Hepatocyte (in vitro differentiated cells): ENCODE measurements around the gene RPL13A. TPM values are rescaled to one million over a fixed set of nuclear protein-coding genes. Genes with fewer than 3 reads are reported as not detected.
A peak's percentile ranks its signal among the peaks of the same experiment; 100 is the strongest.
"Not testable (repeated sequence)": the region's sequence is repeated elsewhere in the genome, so short reads cannot be mapped to it uniquely, and the experiment has no call there.

Experiments used
- DNase-seq: peaks from one replicate; pipeline ENCODE4 v3.0.0-alpha.2; 2016; ENCODE audit warnings: low spot score
- H2AFZ ChIP-seq: fragments of 200-600 bp; sonication (generic); 2 replicates; pipeline ENCODE4 v1.6.0; 2016; ENCODE audit warnings: antibody characterized with exemption, mild to moderate bottlenecking
- H3K27ac ChIP-seq: fragments of 200-600 bp; sonication (generic); 2 replicates; pipeline ENCODE4 v1.5.1; 2016; ENCODE audit warnings: mild to moderate bottlenecking
- H3K27me3 ChIP-seq: fragments of 200-600 bp; sonication (generic); 2 replicates; pipeline ENCODE4 v1.6.1; 2016
- H3K36me3 ChIP-seq: fragments of 200-600 bp; sonication (generic); replicated peaks from 2 replicates; pipeline ENCODE4 v1.5.1; 2016; ENCODE audit warnings: low read depth; ENCODE audit not compliant: insufficient read depth
- H3K4me1 ChIP-seq: fragments of 200-600 bp; sonication (generic); 2 replicates; pipeline ENCODE4 v1.5.1; 2016; ENCODE audit warnings: mild to moderate bottlenecking, moderate library complexity; ENCODE audit not compliant: insufficient read depth
- H3K4me2 ChIP-seq: fragments of 200-600 bp; sonication (generic); 2 replicates; pipeline ENCODE4 v1.6.0; 2016
- H3K4me3 ChIP-seq: fragments of 200-600 bp; sonication (generic); 2 replicates; pipeline ENCODE4 v1.5.1; 2016; ENCODE audit warnings: mild to moderate bottlenecking
- H3K79me2 ChIP-seq: fragments of 200-600 bp; sonication (generic); 2 replicates; pipeline ENCODE4 v1.6.0; 2017; ENCODE audit warnings: mild to moderate bottlenecking
- H3K9me2 ChIP-seq: fragments of 200-600 bp; sonication (generic); replicated peaks from 2 replicates; pipeline ENCODE4 v1.6.0; 2017; ENCODE audit warnings: mild to moderate bottlenecking; ENCODE audit not compliant: insufficient read depth
- H3K9me3 ChIP-seq: fragments of 200-600 bp; sonication (generic); 2 replicates; pipeline ENCODE4 v1.5.1; 2016; ENCODE audit warnings: low read depth, mild to moderate bottlenecking
- H4K20me1 ChIP-seq: fragments of 200-600 bp; sonication (generic); 2 replicates; pipeline ENCODE4 v1.6.0; 2016; ENCODE audit warnings: mild to moderate bottlenecking; ENCODE audit not compliant: insufficient read depth, poor library complexity, severe bottlenecking
- EZH2 ChIP-seq: fragments of 200-600 bp; sonication (generic); IDR thresholded peaks from 2 replicates; pipeline ENCODE4 v1.6.1; 2016; ENCODE audit warnings: antibody characterized with exemption, mild to moderate bottlenecking, borderline replicate concordance
- EZH2phosphoT487 ChIP-seq: fragments of 200-600 bp; sonication (generic); IDR thresholded peaks from one replicate; pipeline ENCODE4 v1.6.1; 2018; ENCODE audit warnings: antibody characterized with exemption, mild to moderate bottlenecking, low read depth, moderate library complexity; ENCODE audit not compliant: unreplicated experiment, severe bottlenecking
- WGBS: methylation state at CpG from one replicate; pipeline ENCODE4 v1.1.6; 2016; ENCODE audit warnings: low lambda C conversion rate; ENCODE audit errors: missing lambda C conversion rate; 5-methylcytosine and 5-hydroxymethylcytosine counted together
- polyA plus RNA-seq: library from polyadenylated mRNA; unstranded; fragments of >200 nt; fragmentation: Nextera tagmentation; extraction: Ambion mirVana; gene quantifications from 2 replicates; pipeline ENCODE4 v1.2.1, GENCODE V29; 2016
- total RNA-seq: library from RNA; depleted of rRNA; stranded (reverse); fragments of >200 nt; gene quantifications from 2 replicates; pipeline ENCODE4 v1.2.3, GENCODE V29; 2014
- TF ChIP-seq, protein P1 (sequence below): fragments of 200-600 bp; sonication (generic); IDR thresholded peaks from 2 replicates; pipeline ENCODE4 v1.5.1; 2016; ENCODE audit warnings: antibody characterized with exemption, mild to moderate bottlenecking; ENCODE audit not compliant: poor library complexity

The RPL13A gene
- total and polyA plus RNA-seq, 2 experiments from 2014 or later = 904 to 1,997 TPM

DNA sequence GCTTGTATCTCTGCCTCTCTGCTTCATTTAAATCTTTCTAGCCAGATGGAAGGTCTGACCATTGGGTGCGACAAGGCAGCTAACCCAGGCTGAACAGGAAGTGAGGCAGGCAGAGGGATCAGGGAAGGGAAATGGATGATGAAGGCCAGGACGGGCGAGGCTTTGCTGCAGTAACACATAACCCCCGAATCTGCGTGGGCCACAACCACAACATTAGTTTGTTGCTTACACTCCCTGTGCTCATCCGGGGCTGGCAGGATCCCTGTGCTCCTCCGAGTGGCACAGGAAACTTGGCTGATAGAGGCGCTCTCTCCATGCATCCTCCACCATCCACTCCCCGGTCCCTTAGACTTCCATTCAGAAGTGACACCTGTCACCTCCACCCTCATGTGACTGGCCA lies 14.5 kb upstream of the RPL13A start:
- Histone ChIP-seq H3K27me3 (no peaks in the 10 kb centered on the region), H2AFZ (no peak overlapping the region)

DNA sequence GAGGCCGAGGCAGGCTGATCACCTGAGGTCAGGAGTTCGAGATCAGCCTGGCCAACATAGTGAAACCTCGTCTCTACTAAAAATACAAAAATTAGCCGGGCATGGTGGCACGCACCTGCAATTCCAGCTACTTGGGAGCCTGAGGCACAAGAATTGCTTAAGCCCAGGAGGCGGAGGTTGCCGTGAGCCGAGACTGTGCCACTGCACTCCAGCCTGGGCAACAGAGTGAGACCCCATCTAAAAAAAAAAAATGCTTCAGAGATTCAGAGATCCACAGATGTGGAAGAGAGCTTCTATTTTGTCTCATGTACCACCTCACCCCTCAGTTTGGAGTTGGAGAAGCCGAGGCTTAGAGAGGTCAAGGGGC lies 13.9 kb upstream of the RPL13A start:
- H3K9me2 ChIP-seq, DNase-seq, H3K4me3 ChIP-seq, H3K27me3 ChIP-seq, H4K20me1 ChIP-seq, H3K9me3 ChIP-seq, H3K4me1 ChIP-seq, H3K36me3 ChIP-seq, H3K27ac ChIP-seq, H3K79me2 ChIP-seq: not testable (repeated sequence)
- WGBS = 85% methylated on average over 9 of the region's 9 CpGs
- peak overlapping the region; percentile 92 for H3K4me2 ChIP-seq
- peak overlapping the region; percentile 86 for H2AFZ ChIP-seq

More for the DNA sequence above, 14.5 kb upstream of the RPL13A start:
- no peak overlapping the region for H3K4me2 ChIP-seq
- no peaks in the 10 kb centered on the region for H3K9me2 ChIP-seq
- H3K4me3 ChIP-seq = no peak overlapping the region
- H3K27ac ChIP-seq = no peak overlapping the region
- H3K36me3 ChIP-seq = no peaks in the 10 kb centered on the region
- H4K20me1 ChIP-seq = no peaks in the 10 kb centered on the region
- H3K79me2 ChIP-seq = no peaks in the 10 kb centered on the region
- 82% methylated on average over 8 of the region's 9 CpGs for WGBS
- no peak for DNase-seq
- no peaks in the 10 kb centered on the region for H3K9me3 ChIP-seq
- TF ChIP-seq, protein P1, sequence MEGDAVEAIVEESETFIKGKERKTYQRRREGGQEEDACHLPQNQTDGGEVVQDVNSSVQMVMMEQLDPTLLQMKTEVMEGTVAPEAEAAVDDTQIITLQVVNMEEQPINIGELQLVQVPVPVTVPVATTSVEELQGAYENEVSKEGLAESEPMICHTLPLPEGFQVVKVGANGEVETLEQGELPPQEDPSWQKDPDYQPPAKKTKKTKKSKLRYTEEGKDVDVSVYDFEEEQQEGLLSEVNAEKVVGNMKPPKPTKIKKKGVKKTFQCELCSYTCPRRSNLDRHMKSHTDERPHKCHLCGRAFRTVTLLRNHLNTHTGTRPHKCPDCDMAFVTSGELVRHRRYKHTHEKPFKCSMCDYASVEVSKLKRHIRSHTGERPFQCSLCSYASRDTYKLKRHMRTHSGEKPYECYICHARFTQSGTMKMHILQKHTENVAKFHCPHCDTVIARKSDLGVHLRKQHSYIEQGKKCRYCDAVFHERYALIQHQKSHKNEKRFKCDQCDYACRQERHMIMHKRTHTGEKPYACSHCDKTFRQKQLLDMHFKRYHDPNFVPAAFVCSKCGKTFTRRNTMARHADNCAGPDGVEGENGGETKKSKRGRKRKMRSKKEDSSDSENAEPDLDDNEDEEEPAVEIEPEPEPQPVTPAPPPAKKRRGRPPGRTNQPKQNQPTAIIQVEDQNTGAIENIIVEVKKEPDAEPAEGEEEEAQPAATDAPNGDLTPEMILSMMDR = no peak
- TF ChIP-seq EZH2 (no peak), EZH2phosphoT487 (no peak)
- H3K4me1 ChIP-seq = peaks cover 4% of the 10 kb centered on the region

DNA sequence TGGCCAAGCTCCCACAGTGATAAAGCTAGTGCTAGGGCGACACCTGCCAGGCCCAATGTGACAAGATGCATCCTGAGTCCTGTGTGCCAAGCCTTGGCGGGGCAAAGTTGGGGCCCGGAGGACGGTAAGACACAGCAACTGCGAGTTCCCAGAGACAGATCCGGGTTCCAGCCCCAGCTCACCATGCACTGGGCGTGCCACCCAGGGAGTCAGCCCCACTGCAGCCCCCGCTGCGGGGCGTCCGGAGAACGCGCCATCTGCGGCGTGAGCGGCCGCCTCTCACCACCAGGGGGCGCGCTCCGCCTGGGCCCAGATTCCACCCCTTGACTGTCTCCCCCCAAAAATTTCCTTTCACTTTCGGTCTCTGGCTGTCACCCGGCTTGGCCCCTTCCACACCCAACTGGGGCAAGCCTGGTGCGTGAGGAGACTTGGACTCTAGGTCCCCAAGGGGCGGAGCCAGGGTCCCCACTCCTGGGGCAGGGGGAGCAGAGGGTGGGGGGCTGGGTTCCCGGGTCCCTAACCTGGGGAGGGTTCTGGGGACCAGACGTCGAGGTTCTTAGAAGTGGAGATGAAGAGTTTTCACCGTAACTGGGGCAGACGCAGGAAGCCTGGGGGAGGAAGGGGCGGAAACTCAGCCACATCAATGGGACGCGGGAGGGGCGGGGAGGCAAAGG lies 13.4 kb upstream of the RPL13A start, which contains the start of gene FLT3LG:
Gene FLT3LG, plus strand, starts transcription at position 348 of the 674 bp plus-strand sequence. CDS start 425 bp downstream, outside the sequence.
- peak within 1 kb of the TSS; percentile 86 for H2AFZ ChIP-seq
- H4K20me1 ChIP-seq = no peaks in the 10 kb centered on the region
- WGBS = 13% methylated on average over 31 of the region's 33 CpGs
- peak within 1 kb of the TSS; percentile 32 for H3K27ac ChIP-seq
- no peaks in the 10 kb centered on the region for H3K36me3 ChIP-seq
- H3K4me2 ChIP-seq = peak within 1 kb of the TSS; percentile 92
- peak within 1 kb of the TSS; percentile 84 for H3K4me3 ChIP-seq
- H3K27me3 ChIP-seq = no peaks in the 10 kb centered on the region
- TF ChIP-seq, protein P1 = peak; percentile 98
- TF ChIP-seq EZH2phosphoT487 = no peak
- no peaks in the 10 kb centered on the region for H3K79me2 ChIP-seq
- DNase-seq = peak; percentile 85
- H3K9me2 ChIP-seq = no peaks in the 10 kb centered on the region
- peaks cover 4% of the 10 kb centered on the region for H3K4me1 ChIP-seq
- no peaks in the 10 kb centered on the region for H3K9me3 ChIP-seq

DNA sequence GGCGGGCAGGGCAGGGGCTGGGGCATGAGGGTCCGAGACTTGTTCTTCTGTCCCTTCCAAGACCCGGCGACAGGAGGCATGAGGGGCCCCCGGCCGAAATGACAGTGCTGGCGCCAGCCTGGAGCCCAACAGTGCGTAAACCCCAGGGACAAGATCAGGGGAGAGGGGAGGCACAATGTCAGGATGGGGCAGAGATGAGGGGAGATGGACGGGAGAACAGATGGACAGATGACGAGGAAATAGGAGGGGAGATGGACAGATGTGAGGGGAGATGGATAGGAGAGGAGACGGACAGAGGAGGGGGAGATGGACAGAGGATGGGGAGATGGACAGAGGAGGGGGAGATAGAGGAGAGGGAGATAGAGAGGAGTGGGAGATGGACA lies 12.9 kb upstream of the RPL13A start:
- H3K27ac ChIP-seq = no peak overlapping the region
- TF ChIP-seq EZH2 (no peak), EZH2phosphoT487 (no peak)
- TF ChIP-seq, protein P1 = no peak
- peak overlapping the region; percentile 92 for H3K4me2 ChIP-seq
- peak overlapping the region; percentile 84 for H3K4me3 ChIP-seq
- no peaks in the 10 kb centered on the region for H3K36me3 ChIP-seq
- peaks cover 4% of the 10 kb centered on the region for H3K4me1 ChIP-seq
- H3K9me3 ChIP-seq = no peaks in the 10 kb centered on the region
- no peaks in the 10 kb centered on the region for H3K9me2 ChIP-seq
- no peaks in the 10 kb centered on the region for H3K79me2 ChIP-seq
- DNase-seq = peak; percentile 6
- no peaks in the 10 kb centered on the region for H4K20me1 ChIP-seq
- H3K27me3 ChIP-seq = no peaks in the 10 kb centered on the region
- peak overlapping the region; percentile 86 for H2AFZ ChIP-seq
- WGBS = 37% methylated on average over 10 of the region's 11 CpGs
